LNCAP (cell line): Measurements from ENCODE around the gene AEBP2.

Experiments
- CTCF ChIP-seq: fragments of 450-650 bp; IDR thresholded peaks from 2 replicates; pipeline ENCODE4 v1.5.1; 2017; ENCODE audit warnings: mild to moderate bottlenecking

AEBP2 gene

GRCh38 chr12:19546027-19546426 lies 106.7 kb downstream of the AEBP2 start:
- no peak for TF ChIP-seq CTCF

GRCh38 chr12:19546611-19547162 lies 107.4 kb downstream of the AEBP2 start:
- no peak for TF ChIP-seq CTCF

- TF ChIP-seq CTCF, result no peak
These were observed 108.0 kb downstream of the AEBP2 start for GRCh38 chr12:19547271-19547671.

DNA sequence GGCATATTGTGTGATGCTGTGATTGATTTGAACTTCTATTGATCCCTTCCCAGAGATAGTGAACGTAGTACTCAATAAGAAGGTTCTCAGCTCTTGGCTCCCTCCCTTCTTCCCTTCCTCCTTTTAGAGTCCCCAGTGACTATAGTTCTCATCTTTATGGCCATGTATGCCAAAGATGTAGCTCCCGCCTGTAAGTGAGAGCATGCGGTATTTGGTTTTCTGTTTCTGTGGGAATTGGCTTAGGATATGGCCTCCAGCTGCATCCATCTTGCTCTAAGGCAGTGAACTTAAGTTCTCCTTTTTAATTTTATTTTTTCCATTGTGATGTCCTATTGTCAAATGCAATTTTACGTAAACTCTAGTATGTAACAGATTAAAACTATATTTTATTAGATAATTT lies 109.5 kb downstream of the AEBP2 start:
- no peak for TF ChIP-seq CTCF

GRCh38 chr12:19550626-19551025 lies 111.3 kb downstream of the AEBP2 start:
- no peak for TF ChIP-seq CTCF

- TF ChIP-seq CTCF, result no peak
These were observed 113.9 kb downstream of the AEBP2 start for GRCh38 chr12:19553175-19553574.

- TF ChIP-seq CTCF, result no peak
These were observed 122.2 kb downstream of the AEBP2 start for GRCh38 chr12:19561411-19561961.
